LNCaP clone FGC (cell line): ENCODE measurements around the gene CEP55.
"Not testable (repeated sequence)": the region's sequence is repeated elsewhere in the genome, so short reads cannot be mapped to it uniquely, and the experiment has no call there.

Source experiments
- DNase-seq: peaks from one replicate; pipeline ENCODE4 v3.0.0-alpha.2; 2011; ENCODE audit warnings: low read depth
- H3K4me3 ChIP-seq: 2 replicates; pipeline ENCODE4 v1.5.1; 2011; ENCODE audit warnings: mild to moderate bottlenecking, low read depth, low read length, control low read depth
- TF ChIP-seq, protein P1 (sequence below): IDR thresholded peaks from 2 replicates; pipeline ENCODE4 v1.5.1; 2012; ENCODE audit warnings: mild to moderate bottlenecking; ENCODE audit not compliant: control insufficient read depth, insufficient read depth; ENCODE audit errors: extremely low read depth

Gene CEP55

DNA sequence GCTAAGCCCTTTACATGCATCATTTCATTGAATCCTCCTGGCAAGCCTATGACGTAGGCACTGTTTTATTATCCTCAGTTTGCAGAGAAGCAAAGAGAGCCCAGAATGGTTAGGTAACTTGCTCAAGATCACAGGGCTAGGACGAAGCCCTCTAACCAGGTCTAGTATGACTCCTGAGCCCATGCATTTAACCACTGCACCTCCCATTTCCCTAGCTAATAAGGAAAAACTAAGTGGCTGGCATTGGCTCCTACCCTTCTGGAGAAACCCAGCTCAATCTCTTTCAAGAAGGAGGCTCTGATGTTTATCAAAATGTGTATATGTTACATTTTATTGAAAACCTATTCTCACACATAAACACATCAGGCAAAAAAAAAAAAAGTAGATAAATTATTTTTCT, 34.0 kb upstream of the CEP55 start:
- H3K4me3 ChIP-seq = no peak overlapping the region
- TF ChIP-seq, protein P1, sequence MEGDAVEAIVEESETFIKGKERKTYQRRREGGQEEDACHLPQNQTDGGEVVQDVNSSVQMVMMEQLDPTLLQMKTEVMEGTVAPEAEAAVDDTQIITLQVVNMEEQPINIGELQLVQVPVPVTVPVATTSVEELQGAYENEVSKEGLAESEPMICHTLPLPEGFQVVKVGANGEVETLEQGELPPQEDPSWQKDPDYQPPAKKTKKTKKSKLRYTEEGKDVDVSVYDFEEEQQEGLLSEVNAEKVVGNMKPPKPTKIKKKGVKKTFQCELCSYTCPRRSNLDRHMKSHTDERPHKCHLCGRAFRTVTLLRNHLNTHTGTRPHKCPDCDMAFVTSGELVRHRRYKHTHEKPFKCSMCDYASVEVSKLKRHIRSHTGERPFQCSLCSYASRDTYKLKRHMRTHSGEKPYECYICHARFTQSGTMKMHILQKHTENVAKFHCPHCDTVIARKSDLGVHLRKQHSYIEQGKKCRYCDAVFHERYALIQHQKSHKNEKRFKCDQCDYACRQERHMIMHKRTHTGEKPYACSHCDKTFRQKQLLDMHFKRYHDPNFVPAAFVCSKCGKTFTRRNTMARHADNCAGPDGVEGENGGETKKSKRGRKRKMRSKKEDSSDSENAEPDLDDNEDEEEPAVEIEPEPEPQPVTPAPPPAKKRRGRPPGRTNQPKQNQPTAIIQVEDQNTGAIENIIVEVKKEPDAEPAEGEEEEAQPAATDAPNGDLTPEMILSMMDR = no peak
- DNase-seq = no peak

DNA sequence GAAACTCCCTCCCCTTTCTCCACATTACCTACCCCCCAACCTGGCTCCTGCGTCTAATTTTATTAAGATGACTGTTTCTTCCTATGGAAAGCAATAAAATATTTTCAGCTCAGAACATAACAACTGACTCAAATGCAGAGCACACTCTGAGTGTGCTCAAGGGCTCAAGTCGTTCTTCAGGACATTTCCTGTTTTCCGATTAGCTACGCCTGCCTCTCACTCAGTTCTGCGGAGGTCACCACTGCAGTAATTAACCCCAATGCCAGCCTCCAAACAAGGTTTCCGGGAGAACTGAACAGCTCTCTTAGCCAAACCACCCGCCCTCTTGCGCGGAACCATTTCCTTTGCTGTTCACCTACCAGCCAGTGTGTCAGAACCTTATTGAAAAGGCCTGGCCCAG, 33.5 kb upstream of the CEP55 start:
- TF ChIP-seq, protein P1 = no peak
- DNase-seq = no peak

DNA sequence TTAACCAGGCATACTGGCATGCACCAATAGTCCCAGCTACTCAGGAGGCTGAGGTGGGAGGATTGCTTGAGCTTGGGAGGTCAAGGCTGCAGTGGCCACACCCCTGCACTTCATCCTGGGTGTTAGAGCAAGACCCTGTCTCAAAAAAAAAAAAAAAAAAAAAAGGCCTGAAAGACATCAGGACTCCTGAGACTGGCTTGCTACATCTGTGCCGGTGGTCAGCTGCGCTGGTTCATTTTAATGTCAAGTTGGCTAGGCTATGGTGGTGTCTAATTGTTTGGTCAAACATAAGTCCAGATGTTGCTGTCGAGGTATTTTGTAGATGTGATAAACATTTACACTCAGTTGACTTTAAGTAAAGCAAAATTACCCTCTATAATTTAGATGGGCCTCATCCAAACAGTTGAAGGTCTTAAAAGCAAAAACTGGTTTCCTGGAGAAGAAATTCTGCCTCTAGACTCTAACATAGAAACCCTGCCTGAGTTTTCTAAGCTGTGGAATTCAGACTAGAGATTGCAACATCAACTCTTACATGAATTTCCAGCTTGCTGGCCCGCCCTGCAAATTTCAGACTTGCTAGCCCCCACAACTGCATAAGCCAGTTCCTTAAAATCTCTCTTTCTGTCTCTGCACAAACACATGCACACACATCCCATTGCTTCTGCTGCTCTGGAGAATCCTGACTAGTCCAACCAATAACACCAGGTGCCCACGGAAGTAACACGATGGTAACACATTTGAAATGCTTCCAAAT, 32.5 kb upstream of the CEP55 start:
- no peak for DNase-seq
- TF ChIP-seq, protein P1 = no peak
- no peak overlapping the region for H3K4me3 ChIP-seq

More for the DNA sequence above, 33.5 kb upstream of the CEP55 start:
- no peak overlapping the region for H3K4me3 ChIP-seq

DNA sequence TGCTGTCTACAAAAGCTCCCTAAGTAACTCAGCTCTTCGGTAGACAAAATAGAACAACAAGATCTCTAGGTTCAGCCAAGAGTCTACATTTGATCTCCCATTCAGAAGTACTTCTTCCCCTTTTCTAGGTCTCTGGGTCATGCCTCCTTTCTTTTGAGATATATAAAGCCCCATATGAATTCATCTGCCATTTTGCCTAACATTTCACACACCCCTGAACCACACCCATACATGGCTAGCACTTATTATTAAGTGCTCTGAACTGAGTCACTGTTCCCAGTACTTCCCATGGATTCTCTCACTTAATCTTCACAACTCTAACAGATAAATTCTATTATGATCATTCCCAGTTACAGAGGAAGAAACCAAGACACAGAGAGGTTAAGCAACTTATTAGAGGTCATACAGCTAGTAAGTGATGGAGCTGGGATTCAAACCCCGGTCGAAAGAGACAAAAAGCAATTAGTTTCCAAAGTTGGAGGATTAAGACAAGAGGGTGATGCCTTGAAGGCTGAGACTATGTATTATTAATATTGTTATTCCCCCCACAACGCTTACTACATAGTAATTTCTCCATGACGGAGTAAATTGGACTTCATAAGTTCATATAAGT, 31.5 kb upstream of the CEP55 start:
- TF ChIP-seq, protein P1 = no peak
- no peak for DNase-seq
- H3K4me3 ChIP-seq = no peak overlapping the region

DNA sequence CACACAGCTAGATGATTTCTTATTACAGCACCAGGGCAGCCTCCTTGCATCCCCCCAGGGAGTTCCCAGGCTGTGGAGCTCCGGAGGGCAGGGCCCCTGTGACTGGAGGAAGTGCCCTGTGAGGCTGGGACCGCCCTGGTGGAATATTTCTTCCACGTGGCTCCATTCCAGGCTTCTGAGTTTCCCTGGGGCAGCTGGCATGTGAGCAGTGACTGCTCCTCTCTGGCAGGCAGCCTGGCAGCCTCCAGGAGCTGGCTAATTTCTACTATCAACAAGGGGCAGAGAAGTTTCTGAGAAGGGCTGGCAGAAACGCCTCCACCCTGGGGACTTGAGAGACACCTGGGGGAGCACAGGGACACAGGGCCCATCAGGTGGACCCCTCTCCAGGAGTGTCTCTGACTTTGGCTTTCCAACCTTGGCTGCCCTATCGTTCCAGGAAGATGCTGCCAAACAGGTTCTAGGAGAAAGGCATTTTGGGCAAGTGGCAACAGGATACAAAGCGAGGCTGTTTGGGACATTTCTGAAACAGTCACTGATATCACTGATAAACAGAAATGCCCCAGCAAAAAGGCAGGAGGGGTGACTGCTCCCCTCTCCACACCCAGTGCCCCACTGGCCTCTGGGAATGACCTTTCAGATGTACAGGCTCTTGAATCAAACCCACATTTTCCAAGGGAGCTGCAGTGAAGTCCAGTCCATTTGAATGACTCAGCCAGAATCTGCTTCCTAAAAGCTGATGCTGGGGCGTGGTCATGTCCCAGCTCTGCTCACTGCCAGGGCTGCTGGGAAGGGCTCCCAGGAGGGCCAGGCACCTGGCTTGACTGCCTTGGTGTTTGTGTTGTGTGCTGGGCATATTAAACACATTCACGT, 30.4 kb upstream of the CEP55 start:
- DNase-seq = peak; percentile 65
- 0 out of 2 replicates have a peak overlapping the region, but pooled peaks have one; percentile 8 for H3K4me3 ChIP-seq
- TF ChIP-seq, protein P1 = no peak

DNA sequence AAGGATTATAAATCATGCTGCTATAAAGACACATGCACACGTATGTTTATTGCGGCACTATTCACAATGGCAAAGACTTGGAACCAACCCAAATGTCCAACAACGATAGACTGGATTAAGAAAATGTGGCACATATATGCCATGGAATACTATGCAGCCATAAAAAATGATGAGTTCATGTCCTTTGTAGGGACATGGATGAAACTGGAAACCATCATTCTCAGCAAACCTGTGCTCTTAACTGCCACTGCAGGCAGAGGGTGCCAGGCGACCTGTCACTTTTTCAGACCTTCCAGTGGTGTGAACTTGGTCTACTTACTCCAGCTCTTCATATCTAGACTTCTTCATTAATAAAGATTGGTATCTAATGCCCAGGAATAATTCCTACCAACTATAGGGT, 28.8 kb upstream of the CEP55 start:
- H3K4me3 ChIP-seq, DNase-seq: not testable (repeated sequence)
